ENCODE measurements around the gene FXYD7.

Gene FXYD7

DNA sequence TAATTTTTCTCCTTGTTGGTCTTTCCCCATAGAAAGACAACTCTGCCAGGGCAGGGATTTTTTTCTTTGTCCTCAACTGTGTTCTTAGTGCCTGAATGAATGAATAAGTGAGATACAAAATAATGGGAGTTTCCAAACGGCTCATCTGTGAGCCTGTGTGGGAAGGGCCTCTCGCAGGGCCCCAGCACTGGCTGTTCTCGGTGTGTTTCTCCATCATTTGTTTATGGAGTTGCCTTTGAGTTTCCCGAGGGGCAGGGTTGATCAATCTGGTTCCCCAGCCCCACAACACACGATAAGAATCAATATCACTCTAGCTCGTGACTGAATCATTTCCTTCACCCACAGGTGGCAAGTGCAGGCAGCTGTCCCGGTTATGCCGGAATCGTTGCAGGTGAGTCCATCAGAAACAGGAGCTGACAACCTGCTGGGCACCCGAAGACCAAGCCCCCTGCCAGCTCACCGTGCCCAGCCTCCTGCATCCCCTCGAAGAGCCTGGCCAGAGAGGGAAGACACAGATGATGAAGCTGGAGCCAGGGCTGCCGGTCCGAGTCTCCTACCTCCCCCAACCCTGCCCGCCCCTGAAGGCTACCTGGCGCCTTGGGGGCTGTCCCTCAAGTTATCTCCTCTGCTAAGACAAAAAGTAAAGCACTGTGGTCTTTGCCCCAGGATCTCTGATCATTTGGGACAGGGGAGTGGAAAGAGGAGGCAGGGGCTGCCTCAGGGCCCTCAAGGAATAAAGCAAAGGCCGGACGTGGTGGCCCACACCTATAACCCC lies 26.4 kb downstream of the FXYD7 start:
- Mint-ChIP-seq H3K36me3 (ENCODE audit: low read depth) (peaks cover 72% of the 10 kb centered on the region), H3K4me1 (ENCODE audit: low read depth) (peaks cover 19% of the 10 kb centered on the region), H3K27me3 (ENCODE audit: low read depth) (no peaks in the 10 kb centered on the region)

DNA sequence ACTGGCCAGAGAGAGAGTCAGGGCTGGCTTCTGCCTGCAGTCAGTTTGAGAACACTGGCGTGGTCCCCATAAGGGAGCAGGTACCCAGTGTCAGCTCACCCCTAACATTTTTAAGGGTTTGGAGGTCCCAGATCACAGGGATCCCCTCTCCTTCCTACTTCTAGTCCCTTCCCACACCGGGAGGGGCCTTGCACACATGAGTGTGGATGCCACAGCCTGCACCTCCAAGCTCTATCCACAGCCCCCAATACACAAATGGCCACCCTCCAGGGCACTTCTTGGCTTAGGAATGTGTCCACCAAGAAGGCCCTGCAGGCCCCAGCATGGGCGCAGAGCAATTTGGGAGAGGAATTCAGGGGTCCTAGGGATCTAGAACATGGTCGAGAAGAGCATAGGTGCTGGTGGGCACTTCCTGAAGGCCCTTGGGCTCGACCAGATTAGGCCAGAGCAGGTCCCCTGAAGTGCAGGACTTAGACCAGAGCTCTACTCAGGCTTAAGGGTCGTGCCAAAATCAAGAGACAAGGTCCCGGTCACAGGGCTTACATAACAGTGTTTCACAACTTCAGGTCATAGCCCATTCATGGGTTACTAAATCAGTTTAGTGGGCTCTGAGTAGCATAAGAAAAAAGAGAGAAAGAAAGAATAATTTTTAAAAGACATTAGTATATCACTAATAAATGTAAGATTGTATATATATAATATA lies 27.5 kb downstream of the FXYD7 start:
- peaks cover 12% of the 10 kb centered on the region for H3K9me3 Mint-ChIP-seq
- peaks cover 64% of the 10 kb centered on the region for H3K36me3 Mint-ChIP-seq (ENCODE audit: low read depth)
- H3K27ac Mint-ChIP-seq: no peak overlapping the region
- no peak overlapping the region for H3K4me3 Mint-ChIP-seq
- H3K4me1 Mint-ChIP-seq (ENCODE audit: low read depth): peaks cover 19% of the 10 kb centered on the region
- no peaks in the 10 kb centered on the region for H3K27me3 Mint-ChIP-seq (ENCODE audit: low read depth)

More for the DNA sequence above, 26.4 kb downstream of the FXYD7 start:
- H3K9me3 Mint-ChIP-seq: peaks cover 22% of the 10 kb centered on the region
- peak overlapping the region; percentile 12 for H3K27ac Mint-ChIP-seq
- no peak overlapping the region for H3K4me3 Mint-ChIP-seq

DNA sequence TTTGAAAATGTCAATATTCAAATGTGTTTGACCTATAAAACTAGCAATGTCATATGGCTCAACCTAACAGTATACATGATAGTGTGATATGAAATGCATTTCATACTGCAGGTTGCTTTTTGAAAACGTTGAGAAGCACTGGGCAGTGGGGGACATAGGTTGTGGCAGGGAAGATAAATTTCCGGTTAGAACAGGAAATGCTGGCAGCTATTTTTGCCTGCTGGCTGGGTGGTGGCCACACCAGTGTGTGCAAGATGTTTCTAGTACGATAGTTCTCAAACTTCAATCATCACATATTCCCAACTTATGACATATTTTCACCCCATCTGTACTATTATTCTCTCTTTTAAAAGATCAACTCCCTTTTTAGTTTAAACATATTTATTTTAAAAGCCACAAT lies 28.7 kb downstream of the FXYD7 start:
- H3K4me1 Mint-ChIP-seq (ENCODE audit: low read depth): peaks cover 18% of the 10 kb centered on the region
- H3K36me3 Mint-ChIP-seq (ENCODE audit: low read depth): peaks cover 52% of the 10 kb centered on the region
- no peak overlapping the region for H3K4me3 Mint-ChIP-seq

DNA sequence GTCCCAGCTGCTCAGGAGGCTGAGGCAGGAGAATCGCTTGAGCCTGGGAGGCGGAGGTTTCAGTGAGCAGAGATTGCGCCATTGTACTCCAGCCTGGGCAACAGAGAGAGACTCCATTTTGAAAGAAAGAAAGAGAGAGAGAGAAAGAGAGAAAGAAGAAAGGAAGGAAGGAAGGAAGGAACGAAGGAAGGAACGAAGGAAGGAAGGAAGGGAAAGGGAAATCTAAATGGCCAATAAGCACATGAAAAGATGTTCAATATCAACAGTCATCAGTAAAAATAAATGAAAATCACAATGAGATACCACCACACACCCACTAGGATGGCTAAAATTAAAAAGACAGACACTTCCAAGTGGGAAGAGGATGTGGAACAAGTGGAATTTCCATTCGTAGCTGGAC lies 31.2 kb downstream of the FXYD7 start:
- Mint-ChIP-seq H3K4me1 (ENCODE audit: low read depth) (peaks cover 24% of the 10 kb centered on the region), H3K27ac (no peak overlapping the region), H3K4me3 (no peak overlapping the region), H3K27me3 (ENCODE audit: low read depth) (no peaks in the 10 kb centered on the region), H3K36me3 (ENCODE audit: low read depth) (peaks cover 40% of the 10 kb centered on the region), H3K9me3 (peaks cover 12% of the 10 kb centered on the region)

More for the DNA sequence above, 28.7 kb downstream of the FXYD7 start:
- peak overlapping the region; percentile 45 for H3K27ac Mint-ChIP-seq
- H3K27me3 Mint-ChIP-seq (ENCODE audit: low read depth): no peaks in the 10 kb centered on the region
- no peaks in the 10 kb centered on the region for H3K9me3 Mint-ChIP-seq

DNA sequence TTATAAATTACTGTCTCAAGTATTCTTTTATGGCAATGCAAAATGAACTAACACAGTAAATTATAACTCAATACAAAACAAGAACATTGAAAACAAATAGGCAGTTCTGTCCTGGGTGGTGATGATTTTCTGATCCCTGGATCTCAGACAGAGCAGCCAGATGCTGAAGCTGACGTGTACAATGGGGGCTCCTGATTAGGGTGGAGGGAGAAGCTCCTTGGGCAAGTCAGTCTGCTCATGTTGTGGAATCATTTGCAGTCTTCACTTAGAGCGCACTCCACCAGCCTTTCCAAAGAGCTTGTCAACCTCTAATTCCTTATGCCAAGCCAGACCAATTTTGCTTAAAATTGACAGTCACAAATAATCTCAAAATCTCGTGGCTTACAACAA lies 33.1 kb downstream of the FXYD7 start:
- H3K9me3 Mint-ChIP-seq: peaks cover 12% of the 10 kb centered on the region
- H3K36me3 Mint-ChIP-seq (ENCODE audit: low read depth): peaks cover 29% of the 10 kb centered on the region
- H3K4me1 Mint-ChIP-seq (ENCODE audit: low read depth): peaks cover 25% of the 10 kb centered on the region
- H3K4me3 Mint-ChIP-seq: no peak overlapping the region
- no peak overlapping the region for H3K27ac Mint-ChIP-seq
- no peaks in the 10 kb centered on the region for H3K27me3 Mint-ChIP-seq (ENCODE audit: low read depth)

DNA sequence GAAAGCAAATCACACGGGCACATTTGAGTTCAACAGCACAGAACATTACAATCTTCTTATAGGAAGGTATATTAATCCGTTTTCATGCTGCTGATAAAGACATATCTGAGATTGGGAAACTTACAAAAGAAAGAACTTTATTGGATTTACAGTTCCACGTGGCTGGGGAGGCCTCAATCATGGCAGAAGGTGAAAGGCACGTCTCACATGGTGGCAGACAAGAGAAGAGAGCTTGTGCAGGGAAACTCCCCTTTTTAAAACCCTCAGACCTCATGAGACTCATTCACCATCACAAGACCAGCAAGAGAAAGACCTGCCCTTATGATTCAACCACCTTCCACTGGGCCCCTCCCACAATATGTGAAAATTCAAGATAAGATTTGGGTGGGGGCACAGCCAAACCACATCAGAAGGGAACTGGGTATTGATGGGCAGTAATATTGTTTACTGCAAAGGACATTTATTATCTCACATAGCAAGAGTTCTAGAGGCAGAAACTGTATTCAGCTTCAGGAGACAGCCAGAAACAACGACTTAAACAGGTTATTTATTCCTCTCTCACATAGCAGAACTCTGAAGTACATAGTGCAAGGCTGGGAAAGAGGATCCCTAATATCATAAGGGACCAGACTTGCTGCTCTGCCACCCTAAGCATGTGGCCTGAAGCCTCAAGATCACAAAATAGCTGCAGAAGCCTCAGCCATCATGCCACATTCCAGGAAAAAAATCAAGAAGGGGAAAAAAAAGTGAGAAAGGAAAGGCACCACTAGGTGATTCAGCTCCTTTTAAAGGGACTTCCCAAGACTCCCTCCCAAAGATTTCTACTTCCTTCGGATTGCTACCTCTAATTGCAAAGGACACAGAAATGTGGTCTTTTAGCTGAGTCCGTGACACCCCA lies 34.6 kb downstream of the FXYD7 start:
- H3K4me1 Mint-ChIP-seq (ENCODE audit: low read depth): peaks cover 20% of the 10 kb centered on the region
- H3K9me3 Mint-ChIP-seq: peaks cover 12% of the 10 kb centered on the region
- H3K4me3 Mint-ChIP-seq: no peak overlapping the region
- H3K27ac Mint-ChIP-seq: no peak overlapping the region
- no peaks in the 10 kb centered on the region for H3K27me3 Mint-ChIP-seq (ENCODE audit: low read depth)
- peaks cover 23% of the 10 kb centered on the region for H3K36me3 Mint-ChIP-seq (ENCODE audit: low read depth)

DNA sequence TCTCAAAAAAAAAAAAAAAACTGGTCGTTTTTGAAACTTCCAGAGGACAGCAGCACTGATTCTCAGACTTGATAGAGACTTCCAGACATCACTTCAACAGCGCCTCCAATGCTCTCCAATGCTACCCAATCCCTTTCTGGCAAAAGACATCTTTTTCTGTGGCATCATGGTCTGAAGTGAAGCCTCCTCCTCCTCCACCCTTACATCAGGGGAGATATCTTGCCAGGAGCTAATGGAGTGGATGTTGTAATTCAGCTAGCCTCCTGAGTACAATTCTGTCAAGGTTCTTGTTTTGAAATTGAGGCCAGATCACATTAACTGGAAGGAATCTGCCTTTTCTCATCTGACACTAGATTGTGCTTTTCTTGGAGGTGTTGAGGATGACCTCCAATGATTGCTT lies 35.6 kb downstream of the FXYD7 start:
- Mint-ChIP-seq H3K27ac (no peak overlapping the region), H3K4me1 (ENCODE audit: low read depth) (peaks cover 20% of the 10 kb centered on the region), H3K4me3 (no peak overlapping the region), H3K9me3 (peaks cover 12% of the 10 kb centered on the region), H3K36me3 (ENCODE audit: low read depth) (peaks cover 14% of the 10 kb centered on the region), H3K27me3 (ENCODE audit: low read depth) (no peaks in the 10 kb centered on the region)

DNA sequence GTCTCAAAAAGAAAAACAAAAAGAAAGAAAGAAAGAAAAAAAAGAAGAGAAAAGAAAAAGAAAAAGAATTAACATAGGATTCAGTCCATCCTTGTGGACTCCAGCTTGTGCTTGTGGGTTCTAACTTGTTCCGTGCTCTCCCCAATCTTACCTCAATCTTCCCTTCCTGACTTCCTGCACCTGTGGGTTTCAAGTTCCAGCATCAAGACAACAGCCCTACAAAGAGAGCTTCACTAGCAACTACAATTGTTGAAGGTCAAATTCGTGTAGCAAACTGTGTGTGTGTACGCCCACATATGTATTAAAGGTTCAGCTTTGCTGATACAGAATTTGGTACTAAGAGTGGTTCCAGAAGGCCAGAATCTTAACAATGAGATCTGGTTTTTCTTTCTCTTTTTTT lies 36.8 kb downstream of the FXYD7 start:
- Mint-ChIP-seq H3K27me3 (ENCODE audit: low read depth) (no peaks in the 10 kb centered on the region), H3K9me3 (peaks cover 12% of the 10 kb centered on the region)

DNA sequence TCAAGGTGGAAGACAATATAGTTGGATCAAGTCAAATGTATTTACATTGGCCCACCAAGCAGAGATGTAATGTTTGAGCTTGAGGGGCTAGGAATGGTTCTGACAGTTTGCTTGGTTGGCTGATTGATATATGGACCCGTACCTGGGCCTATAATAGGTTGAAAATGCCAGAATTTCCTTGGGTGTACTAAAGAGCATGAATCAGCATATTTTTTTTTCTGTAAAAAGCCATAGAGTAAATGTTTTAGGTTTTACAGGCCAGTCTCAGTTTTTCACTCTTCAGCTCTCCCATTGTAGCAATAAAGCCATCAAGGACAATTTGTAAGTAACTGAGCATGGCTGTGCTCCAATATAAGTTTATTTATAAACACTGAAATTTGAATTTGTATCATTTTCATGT lies 38.3 kb downstream of the FXYD7 start:
- H3K4me1 Mint-ChIP-seq (ENCODE audit: low read depth): peaks cover 17% of the 10 kb centered on the region
- peaks cover 12% of the 10 kb centered on the region for H3K9me3 Mint-ChIP-seq
- no peak overlapping the region for H3K27ac Mint-ChIP-seq
- H3K27me3 Mint-ChIP-seq (ENCODE audit: low read depth): peaks cover 3% of the 10 kb centered on the region
- no peak overlapping the region for H3K4me3 Mint-ChIP-seq
- peaks cover 6% of the 10 kb centered on the region for H3K36me3 Mint-ChIP-seq (ENCODE audit: low read depth)

More for the DNA sequence above, 36.8 kb downstream of the FXYD7 start:
- Mint-ChIP-seq H3K4me3 (peak overlapping the region; percentile 9), H3K27ac (no peak overlapping the region), H3K36me3 (ENCODE audit: low read depth) (peaks cover 9% of the 10 kb centered on the region), H3K4me1 (ENCODE audit: low read depth) (peaks cover 20% of the 10 kb centered on the region)

DNA sequence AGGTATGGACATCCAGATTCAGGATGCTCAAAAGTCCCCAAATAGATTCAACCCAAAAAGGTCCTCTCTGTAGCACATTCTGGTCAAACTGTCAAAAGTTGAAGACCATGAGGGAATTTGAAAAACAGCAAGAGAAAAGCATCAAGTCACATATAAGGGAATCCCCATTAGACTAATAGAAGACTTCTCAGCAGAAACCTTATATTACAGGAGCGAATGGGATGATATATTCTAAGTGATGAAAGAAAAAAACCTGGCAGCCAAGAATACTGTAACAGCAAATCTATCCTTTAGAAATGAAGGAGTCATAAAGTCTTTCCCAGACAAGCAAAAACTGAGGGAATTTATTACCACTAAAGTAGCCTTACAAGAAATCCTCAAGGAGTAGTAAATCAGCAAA lies 41.2 kb downstream of the FXYD7 start:
- H3K9me3 Mint-ChIP-seq: no peaks in the 10 kb centered on the region
- no peak overlapping the region for H3K27ac Mint-ChIP-seq
- H3K36me3 Mint-ChIP-seq (ENCODE audit: low read depth): no peaks in the 10 kb centered on the region
- peaks cover 4% of the 10 kb centered on the region for H3K4me1 Mint-ChIP-seq (ENCODE audit: low read depth)
- no peak overlapping the region for H3K4me3 Mint-ChIP-seq
- peaks cover 14% of the 10 kb centered on the region for H3K27me3 Mint-ChIP-seq (ENCODE audit: low read depth)

DNA sequence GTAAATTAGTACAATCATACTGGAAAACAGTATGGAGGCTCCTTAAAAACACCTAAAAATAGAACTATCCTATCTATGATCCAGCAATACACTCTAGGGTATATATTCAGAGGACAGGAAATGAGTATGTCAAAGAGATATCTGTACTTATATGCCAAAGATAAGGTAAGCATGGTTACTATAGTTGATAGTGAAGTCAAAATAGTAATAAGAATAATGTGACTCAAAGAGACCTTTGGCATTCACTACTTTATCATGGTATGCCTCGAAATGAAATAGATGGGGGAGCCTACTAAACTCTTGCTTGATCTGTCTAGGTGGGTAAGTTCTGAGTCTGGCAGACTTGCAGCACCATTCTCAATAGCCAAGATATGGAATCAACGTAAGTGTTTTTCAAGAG lies 41.8 kb downstream of the FXYD7 start:
- no peaks in the 10 kb centered on the region for H3K9me3 Mint-ChIP-seq
- H3K27me3 Mint-ChIP-seq (ENCODE audit: low read depth): peaks cover 17% of the 10 kb centered on the region
- peaks cover 1% of the 10 kb centered on the region for H3K4me1 Mint-ChIP-seq (ENCODE audit: low read depth)
- H3K27ac Mint-ChIP-seq: no peak overlapping the region
- no peak overlapping the region for H3K4me3 Mint-ChIP-seq
- H3K36me3 Mint-ChIP-seq (ENCODE audit: low read depth): no peaks in the 10 kb centered on the region

DNA sequence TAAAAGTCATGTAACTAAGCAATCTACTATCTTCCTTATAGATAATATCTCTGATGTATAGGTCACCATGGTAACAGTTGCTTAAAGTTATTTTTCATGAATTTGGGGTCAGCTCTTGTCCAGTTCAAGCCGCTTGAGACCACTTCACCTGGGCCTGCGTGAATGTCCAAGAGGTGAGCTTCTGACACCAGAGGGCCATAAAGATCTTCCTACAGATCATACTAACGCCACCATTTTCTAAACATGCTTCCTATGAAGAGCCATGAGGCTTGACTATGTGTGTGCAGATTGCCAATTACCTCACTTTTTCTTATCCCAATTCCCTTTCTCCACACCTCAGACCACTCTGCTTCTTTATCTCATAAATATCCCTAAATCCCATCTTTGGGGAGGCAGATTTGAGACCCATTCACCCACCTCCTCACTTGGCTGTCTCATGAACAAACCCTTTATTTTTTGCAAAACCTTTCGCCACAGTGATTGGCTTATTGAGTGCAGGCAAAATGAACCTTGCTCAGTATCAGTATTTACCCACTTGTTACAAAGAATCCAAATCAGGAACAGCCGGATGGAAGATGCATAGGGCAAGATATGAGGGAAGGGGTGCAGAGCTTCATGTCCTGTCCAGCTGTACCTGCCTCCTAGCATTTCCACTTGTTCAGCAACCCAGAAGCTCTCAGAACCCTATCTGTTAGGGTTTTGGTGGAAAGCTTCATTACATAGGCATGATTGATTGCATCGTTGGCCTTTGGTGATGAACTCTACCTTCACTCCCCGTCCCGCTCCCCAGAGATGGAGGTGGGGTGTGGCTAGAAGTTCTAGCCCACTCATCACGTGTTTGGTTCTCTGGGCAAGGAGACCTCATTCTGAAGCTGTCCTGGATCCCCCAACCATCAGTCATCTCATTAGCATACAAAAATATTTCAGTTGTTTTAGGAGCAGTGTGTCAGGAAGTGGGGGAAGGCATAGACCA lies 51.2 kb downstream of the FXYD7 start:
- peaks cover 3% of the 10 kb centered on the region for H3K36me3 Mint-ChIP-seq (ENCODE audit: low read depth)
- no peak overlapping the region for H3K4me3 Mint-ChIP-seq
- peaks cover 30% of the 10 kb centered on the region for H3K27me3 Mint-ChIP-seq (ENCODE audit: low read depth)
- no peak overlapping the region for H3K27ac Mint-ChIP-seq
- peaks cover 7% of the 10 kb centered on the region for H3K9me3 Mint-ChIP-seq
- peaks cover 5% of the 10 kb centered on the region for H3K4me1 Mint-ChIP-seq (ENCODE audit: low read depth)

DNA sequence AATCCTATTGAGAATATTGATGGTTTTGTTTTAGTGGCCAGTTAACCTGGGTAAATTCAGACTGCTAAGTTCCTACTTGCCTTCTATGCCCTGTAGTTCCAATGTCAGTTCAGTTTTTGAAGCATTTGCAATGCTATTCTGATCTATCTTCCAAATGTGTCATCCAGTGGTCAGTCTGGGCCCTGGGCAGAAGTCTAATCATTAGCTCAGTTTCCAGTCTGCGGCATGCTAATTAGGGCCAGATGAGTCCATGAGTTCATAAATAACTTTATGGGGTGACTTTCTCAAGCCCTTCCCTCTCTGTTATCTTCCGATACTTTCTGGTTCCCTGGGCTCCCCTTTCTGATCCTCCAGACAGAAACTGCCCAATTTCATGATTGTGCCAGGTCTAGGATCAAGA lies 52.8 kb downstream of the FXYD7 start:
- Mint-ChIP-seq H3K27ac (no peak overlapping the region), H3K4me1 (ENCODE audit: low read depth) (peaks cover 10% of the 10 kb centered on the region), H3K4me3 (no peak overlapping the region), H3K9me3 (peaks cover 7% of the 10 kb centered on the region), H3K36me3 (ENCODE audit: low read depth) (peaks cover 3% of the 10 kb centered on the region), H3K27me3 (ENCODE audit: low read depth) (peaks cover 20% of the 10 kb centered on the region)
